HepG2 (cell line): ENCODE measurements around the gene ZBTB37. TPM values are rescaled to one million over a fixed set of nuclear protein-coding genes. Genes with fewer than 3 reads are reported as not detected.

Experiments
- CBX1 ChIP-seq: IDR thresholded peaks from one replicate; pipeline ENCODE4 v1.6.1; 2016; ENCODE audit warnings: antibody characterized with exemption, low read depth
- DMAP1 ChIP-seq: IDR thresholded peaks from 2 replicates; pipeline ENCODE4 v1.6.1; 2016
- IRF1 ChIP-seq: sonication (generic); formaldehyde crosslinking; IDR thresholded peaks from 2 replicates; pipeline ENCODE4 v1.4.0; 2020; ENCODE audit warnings: low read depth, mild to moderate bottlenecking, missing genetic modification reagents
- KDM5B ChIP-seq: sonication (generic); formaldehyde crosslinking; IDR thresholded peaks from 2 replicates; pipeline ENCODE4 v1.4.0; 2020; ENCODE audit warnings: missing genetic modification reagents, mild to moderate bottlenecking, borderline replicate concordance
- KMT2B ChIP-seq: IDR thresholded peaks from 2 replicates; pipeline ENCODE4 v1.6.1; 2016; ENCODE audit warnings: missing genetic modification reagents, missing compliant biosample characterization
- NFKB2 ChIP-seq: sonication (generic); formaldehyde crosslinking; IDR thresholded peaks from 2 replicates; pipeline ENCODE4 v1.4.0; 2020; ENCODE audit warnings: missing genetic modification reagents, borderline replicate concordance
- RXRB ChIP-seq: IDR thresholded peaks from 2 replicates; pipeline ENCODE4 v1.6.1; 2016; ENCODE audit warnings: borderline replicate concordance, missing genetic modification reagents, missing compliant biosample characterization
- SAP130 ChIP-seq: IDR thresholded peaks from 2 replicates; pipeline ENCODE4 v1.6.1; 2016; ENCODE audit warnings: low read depth
- SNAPC2 ChIP-seq: sonication (generic); formaldehyde crosslinking; IDR thresholded peaks from 2 replicates; pipeline ENCODE4 v1.8.1; 2022; ENCODE audit warnings: mild to moderate bottlenecking, missing genetic modification reagents
- ZFP36L1 ChIP-seq: sonication (generic); formaldehyde crosslinking; IDR thresholded peaks from 2 replicates; pipeline ENCODE4 v1.8.0; 2022; ENCODE audit warnings: mild to moderate bottlenecking, missing genetic modification reagents, moderate library complexity
- ZMAT5 ChIP-seq: sonication (generic); formaldehyde crosslinking; IDR thresholded peaks from 2 replicates; pipeline ENCODE4 v1.5.0; 2020; ENCODE audit warnings: mild to moderate bottlenecking, low read depth, missing genetic modification reagents, borderline replicate concordance
- ZNF10 ChIP-seq: sonication (generic); formaldehyde crosslinking; IDR thresholded peaks from 2 replicates; pipeline ENCODE4 v1.4.0; 2020; ENCODE audit warnings: mild to moderate bottlenecking, low read depth, missing genetic modification reagents, borderline replicate concordance
- polyA plus RNA-seq, 8 experiments: library from polyadenylated mRNA; depleted of rRNA in 3 of 8; stranded (reverse) in 7 of 8; unstranded in 1 of 8; fragments of >200 nt; fragmentation: Illumina TruSeq in 4 of 8; extraction: Trizol in 4 of 8; gene quantifications; 2 replicates each; pipeline versions ENCODE4 v1.2.1 to v1.2.3, GENCODE V29; 2011 to 2016; ENCODE audit warnings: low read depth in 4 of 8, missing spikeins in 1 of 8, mixed read lengths in 1 of 8; ENCODE audit not compliant: insufficient read depth in 1 of 8
- total RNA-seq, 5 experiments: library from RNA; depleted of rRNA; stranded (reverse); fragments of >200 nt; fragmentation: Illumina TruSeq; extraction: Trizol; gene quantifications; 2 replicates each; pipeline ENCODE4 v1.2.3, GENCODE V29; 2016; ENCODE audit warnings: low read depth in 1 of 5
- TF ChIP-seq, protein P1 (sequence below): conservative IDR thresholded peaks from 2 replicates; pipeline ENCODE4 v1.6.1; 2018; ENCODE audit warnings: missing genetic modification reagents
- TF ChIP-seq, protein P2 (sequence below): IDR thresholded peaks from 2 replicates; pipeline ENCODE4 v1.4.0; 2020; ENCODE audit warnings: mild to moderate bottlenecking, missing genetic modification reagents
- TF ChIP-seq, protein P3 (sequence below): IDR thresholded peaks from 2 replicates; pipeline ENCODE4 v1.6.1; 2016; ENCODE audit warnings: missing compliant biosample characterization, missing genetic modification reagents, borderline replicate concordance
- TF ChIP-seq, protein P4 (sequence below): sonication (generic); formaldehyde crosslinking; IDR thresholded peaks from 2 replicates; pipeline ENCODE4 v1.4.0; 2020; ENCODE audit warnings: missing genetic modification reagents

The ZBTB37 gene
- total and polyA plus RNA-seq, 2 of the 13 experiments (the other 11 are each of a cell fraction or from before 2014, with no cell fraction given): 2.6 to 7.7 TPM

DNA sequence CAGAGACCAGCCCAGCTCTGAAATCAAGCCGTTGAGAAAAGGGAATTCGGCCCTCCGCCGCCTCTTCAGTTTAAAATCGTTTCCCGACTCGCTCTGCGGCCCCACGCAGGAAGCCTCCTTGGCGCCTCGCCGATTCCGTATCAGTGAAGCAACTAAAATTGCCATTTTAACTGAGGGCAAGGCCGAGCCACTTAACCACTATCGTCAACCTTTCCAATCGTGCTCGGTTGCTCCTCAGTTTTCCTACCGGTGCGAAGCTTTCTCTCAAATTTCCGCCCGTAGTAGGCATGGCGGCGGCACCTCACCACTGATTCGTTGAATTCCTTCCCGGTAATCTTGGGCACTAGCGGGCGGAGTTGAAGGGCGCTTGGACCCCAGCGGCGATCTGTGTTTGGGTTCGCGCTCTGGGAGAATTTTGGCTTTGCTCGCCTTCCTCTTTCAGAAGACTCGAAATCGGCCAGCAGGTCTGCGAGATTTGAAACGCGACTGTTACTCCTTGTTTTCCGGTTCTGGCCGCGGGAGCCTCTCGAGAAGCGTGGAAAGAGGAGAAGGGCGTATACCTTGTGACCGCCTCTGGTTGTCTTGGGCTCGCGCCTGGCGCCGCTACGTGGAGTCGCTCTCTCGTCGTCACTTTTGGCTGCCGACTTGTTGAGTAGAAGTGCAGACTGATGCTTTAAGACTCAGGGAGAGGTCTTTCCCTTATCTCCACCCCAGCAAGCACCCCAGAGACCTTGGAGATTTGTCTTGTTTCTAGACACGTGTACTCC lies 43.7 kb upstream of the ZBTB37 start, which contains the start of the genes CENPL and DARS2 (continued):
- TF ChIP-seq, protein P1, sequence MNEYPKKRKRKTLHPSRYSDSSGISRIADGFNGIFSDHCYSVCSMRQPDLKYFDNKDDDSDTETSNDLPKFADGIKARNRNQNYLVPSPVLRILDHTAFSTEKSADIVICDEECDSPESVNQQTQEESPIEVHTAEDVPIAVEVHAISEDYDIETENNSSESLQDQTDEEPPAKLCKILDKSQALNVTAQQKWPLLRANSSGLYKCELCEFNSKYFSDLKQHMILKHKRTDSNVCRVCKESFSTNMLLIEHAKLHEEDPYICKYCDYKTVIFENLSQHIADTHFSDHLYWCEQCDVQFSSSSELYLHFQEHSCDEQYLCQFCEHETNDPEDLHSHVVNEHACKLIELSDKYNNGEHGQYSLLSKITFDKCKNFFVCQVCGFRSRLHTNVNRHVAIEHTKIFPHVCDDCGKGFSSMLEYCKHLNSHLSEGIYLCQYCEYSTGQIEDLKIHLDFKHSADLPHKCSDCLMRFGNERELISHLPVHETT: peak; percentile 61; the same call in 1 of the 2 replicates
- TF ChIP-seq KMT2B (CRISPR knock-in tag) (peak; percentile 96), KDM5B (peak; percentile 65; the same call in 1 of the 2 replicates), NFKB2 (CRISPR knock-in tag) (no peak), SNAPC2 (CRISPR knock-in tag) (no peak), CBX1 (no peak), RXRB (CRISPR knock-in tag) (peak; percentile 7; the same call in 1 of the 2 replicates), DMAP1 (peak; percentile 94), ZFP36L1 (CRISPR knock-in tag) (peak; percentile 92), ZMAT5 (CRISPR knock-in tag) (no peak), SAP130 (CRISPR knock-in tag) (peak; percentile 95), IRF1 (CRISPR knock-in tag) (no peak), ZNF10 (CRISPR knock-in tag) (no peak)
- TF ChIP-seq, protein P2, sequence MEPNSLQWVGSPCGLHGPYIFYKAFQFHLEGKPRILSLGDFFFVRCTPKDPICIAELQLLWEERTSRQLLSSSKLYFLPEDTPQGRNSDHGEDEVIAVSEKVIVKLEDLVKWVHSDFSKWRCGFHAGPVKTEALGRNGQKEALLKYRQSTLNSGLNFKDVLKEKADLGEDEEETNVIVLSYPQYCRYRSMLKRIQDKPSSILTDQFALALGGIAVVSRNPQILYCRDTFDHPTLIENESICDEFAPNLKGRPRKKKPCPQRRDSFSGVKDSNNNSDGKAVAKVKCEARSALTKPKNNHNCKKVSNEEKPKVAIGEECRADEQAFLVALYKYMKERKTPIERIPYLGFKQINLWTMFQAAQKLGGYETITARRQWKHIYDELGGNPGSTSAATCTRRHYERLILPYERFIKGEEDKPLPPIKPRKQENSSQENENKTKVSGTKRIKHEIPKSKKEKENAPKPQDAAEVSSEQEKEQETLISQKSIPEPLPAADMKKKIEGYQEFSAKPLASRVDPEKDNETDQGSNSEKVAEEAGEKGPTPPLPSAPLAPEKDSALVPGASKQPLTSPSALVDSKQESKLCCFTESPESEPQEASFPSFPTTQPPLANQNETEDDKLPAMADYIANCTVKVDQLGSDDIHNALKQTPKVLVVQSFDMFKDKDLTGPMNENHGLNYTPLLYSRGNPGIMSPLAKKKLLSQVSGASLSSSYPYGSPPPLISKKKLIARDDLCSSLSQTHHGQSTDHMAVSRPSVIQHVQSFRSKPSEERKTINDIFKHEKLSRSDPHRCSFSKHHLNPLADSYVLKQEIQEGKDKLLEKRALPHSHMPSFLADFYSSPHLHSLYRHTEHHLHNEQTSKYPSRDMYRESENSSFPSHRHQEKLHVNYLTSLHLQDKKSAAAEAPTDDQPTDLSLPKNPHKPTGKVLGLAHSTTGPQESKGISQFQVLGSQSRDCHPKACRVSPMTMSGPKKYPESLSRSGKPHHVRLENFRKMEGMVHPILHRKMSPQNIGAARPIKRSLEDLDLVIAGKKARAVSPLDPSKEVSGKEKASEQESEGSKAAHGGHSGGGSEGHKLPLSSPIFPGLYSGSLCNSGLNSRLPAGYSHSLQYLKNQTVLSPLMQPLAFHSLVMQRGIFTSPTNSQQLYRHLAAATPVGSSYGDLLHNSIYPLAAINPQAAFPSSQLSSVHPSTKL (CRISPR knock-in tag): no peak
- TF ChIP-seq, protein P3, sequence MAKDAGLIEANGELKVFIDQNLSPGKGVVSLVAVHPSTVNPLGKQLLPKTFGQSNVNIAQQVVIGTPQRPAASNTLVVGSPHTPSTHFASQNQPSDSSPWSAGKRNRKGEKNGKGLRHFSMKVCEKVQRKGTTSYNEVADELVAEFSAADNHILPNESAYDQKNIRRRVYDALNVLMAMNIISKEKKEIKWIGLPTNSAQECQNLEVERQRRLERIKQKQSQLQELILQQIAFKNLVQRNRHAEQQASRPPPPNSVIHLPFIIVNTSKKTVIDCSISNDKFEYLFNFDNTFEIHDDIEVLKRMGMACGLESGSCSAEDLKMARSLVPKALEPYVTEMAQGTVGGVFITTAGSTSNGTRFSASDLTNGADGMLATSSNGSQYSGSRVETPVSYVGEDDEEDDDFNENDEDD: peak; percentile 97
- TF ChIP-seq, protein P4, sequence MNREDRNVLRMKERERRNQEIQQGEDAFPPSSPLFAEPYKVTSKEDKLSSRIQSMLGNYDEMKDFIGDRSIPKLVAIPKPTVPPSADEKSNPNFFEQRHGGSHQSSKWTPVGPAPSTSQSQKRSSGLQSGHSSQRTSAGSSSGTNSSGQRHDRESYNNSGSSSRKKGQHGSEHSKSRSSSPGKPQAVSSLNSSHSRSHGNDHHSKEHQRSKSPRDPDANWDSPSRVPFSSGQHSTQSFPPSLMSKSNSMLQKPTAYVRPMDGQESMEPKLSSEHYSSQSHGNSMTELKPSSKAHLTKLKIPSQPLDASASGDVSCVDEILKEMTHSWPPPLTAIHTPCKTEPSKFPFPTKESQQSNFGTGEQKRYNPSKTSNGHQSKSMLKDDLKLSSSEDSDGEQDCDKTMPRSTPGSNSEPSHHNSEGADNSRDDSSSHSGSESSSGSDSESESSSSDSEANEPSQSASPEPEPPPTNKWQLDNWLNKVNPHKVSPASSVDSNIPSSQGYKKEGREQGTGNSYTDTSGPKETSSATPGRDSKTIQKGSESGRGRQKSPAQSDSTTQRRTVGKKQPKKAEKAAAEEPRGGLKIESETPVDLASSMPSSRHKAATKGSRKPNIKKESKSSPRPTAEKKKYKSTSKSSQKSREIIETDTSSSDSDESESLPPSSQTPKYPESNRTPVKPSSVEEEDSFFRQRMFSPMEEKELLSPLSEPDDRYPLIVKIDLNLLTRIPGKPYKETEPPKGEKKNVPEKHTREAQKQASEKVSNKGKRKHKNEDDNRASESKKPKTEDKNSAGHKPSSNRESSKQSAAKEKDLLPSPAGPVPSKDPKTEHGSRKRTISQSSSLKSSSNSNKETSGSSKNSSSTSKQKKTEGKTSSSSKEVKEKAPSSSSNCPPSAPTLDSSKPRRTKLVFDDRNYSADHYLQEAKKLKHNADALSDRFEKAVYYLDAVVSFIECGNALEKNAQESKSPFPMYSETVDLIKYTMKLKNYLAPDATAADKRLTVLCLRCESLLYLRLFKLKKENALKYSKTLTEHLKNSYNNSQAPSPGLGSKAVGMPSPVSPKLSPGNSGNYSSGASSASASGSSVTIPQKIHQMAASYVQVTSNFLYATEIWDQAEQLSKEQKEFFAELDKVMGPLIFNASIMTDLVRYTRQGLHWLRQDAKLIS (CRISPR knock-in tag): no peak
